Measurements from ENCODE around the gene GLIS1.

GRCh38 chr1:53672243-53672642 lies 66.7 kb downstream of the GLIS1 start:
- TF ChIP-seq, protein P1, sequence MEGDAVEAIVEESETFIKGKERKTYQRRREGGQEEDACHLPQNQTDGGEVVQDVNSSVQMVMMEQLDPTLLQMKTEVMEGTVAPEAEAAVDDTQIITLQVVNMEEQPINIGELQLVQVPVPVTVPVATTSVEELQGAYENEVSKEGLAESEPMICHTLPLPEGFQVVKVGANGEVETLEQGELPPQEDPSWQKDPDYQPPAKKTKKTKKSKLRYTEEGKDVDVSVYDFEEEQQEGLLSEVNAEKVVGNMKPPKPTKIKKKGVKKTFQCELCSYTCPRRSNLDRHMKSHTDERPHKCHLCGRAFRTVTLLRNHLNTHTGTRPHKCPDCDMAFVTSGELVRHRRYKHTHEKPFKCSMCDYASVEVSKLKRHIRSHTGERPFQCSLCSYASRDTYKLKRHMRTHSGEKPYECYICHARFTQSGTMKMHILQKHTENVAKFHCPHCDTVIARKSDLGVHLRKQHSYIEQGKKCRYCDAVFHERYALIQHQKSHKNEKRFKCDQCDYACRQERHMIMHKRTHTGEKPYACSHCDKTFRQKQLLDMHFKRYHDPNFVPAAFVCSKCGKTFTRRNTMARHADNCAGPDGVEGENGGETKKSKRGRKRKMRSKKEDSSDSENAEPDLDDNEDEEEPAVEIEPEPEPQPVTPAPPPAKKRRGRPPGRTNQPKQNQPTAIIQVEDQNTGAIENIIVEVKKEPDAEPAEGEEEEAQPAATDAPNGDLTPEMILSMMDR (IDR thresholded peaks at IDR 0.05; ENCODE audit: low read length): no peak
- TF ChIP-seq EZH2 (optimal IDR thresholded peaks at IDR 0.05; ENCODE audit: low read depth, low read length) (no peak), EZH2phosphoT487 (IDR thresholded peaks at IDR 0.05; ENCODE audit: low read length) (no peak)
